ENCODE results near the gene ATP11A.

ATP11A gene

GRCh38 chr13:112722433-112723263 lies 32.8 kb downstream of the ATP11A start:
- no peak overlapping the region for H3K4me3 ChIP-seq (ENCODE audit: low read depth, low read length)
- in situ Hi-C loops (cut with HindIII; ENCODE audit: low sequenced_read_pairs), result no loop called here
- DNase-seq (ENCODE audit: low read depth, low spot score), result peak; percentile 64
- TF ChIP-seq, protein P1, sequence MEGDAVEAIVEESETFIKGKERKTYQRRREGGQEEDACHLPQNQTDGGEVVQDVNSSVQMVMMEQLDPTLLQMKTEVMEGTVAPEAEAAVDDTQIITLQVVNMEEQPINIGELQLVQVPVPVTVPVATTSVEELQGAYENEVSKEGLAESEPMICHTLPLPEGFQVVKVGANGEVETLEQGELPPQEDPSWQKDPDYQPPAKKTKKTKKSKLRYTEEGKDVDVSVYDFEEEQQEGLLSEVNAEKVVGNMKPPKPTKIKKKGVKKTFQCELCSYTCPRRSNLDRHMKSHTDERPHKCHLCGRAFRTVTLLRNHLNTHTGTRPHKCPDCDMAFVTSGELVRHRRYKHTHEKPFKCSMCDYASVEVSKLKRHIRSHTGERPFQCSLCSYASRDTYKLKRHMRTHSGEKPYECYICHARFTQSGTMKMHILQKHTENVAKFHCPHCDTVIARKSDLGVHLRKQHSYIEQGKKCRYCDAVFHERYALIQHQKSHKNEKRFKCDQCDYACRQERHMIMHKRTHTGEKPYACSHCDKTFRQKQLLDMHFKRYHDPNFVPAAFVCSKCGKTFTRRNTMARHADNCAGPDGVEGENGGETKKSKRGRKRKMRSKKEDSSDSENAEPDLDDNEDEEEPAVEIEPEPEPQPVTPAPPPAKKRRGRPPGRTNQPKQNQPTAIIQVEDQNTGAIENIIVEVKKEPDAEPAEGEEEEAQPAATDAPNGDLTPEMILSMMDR (IDR thresholded peaks at IDR 0.05; ENCODE audit: low read depth, low read length), result no peak

DNA sequence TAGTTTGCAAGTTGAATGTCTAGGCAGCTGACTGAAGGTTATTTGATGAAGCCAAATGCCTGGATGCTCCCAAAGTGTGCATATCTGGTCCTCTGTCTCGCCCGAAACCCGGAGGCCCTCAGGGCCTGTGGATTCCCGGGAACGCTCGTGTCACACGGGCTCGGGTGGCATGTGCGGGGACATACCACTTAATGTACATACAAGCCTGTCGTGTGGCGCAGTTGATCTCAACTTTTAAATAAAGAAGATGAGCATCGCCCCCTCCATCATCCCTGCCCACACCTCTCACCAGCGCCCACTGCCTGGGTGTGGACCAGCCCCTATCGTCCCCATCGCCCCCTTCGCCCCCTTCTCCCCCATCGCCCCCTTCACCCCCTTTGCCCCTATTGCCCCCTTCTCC lies 33.9 kb downstream of the ATP11A start:
- no peak overlapping the region for H3K4me3 ChIP-seq (ENCODE audit: low read depth, low read length)
- DNase-seq (ENCODE audit: low read depth, low spot score), result no peak
- in situ Hi-C loops (cut with HindIII; ENCODE audit: low sequenced_read_pairs), result no loop called here
- TF ChIP-seq, protein P1 (IDR thresholded peaks at IDR 0.05; ENCODE audit: low read depth, low read length), result no peak

DNA sequence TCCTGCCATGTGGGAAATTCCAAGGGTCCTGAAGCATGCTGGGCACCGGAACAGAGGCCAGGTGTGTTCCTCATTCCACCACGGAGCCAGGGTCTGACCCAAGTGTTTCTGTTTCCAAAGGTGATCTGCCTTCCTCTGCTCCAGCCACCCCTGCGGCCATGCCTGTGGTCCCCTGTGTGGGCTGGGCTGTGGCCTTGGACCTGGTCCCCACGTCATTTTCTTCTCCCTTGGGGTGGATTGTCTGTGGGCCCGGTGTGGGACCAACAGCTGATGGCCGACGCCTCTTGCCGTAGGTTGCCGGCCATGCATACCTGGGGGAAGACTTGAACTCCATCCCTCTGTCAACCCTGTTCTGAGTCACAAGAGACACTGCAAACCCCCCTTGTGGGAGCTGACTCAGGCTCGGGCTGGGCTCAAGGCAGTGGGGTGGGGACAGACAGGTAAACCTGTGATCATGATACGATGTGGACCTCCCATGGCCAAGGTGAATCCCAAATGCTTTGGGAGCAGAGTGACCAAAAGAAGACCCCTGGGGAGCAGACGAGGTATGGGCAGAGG lies 35.0 kb downstream of the ATP11A start:
- in situ Hi-C loops (cut with HindIII; ENCODE audit: low sequenced_read_pairs), result no loop called here
- TF ChIP-seq, protein P1 (IDR thresholded peaks at IDR 0.05; ENCODE audit: low read depth, low read length), result no peak
- no peak overlapping the region for H3K4me3 ChIP-seq (ENCODE audit: low read depth, low read length)
- DNase-seq (ENCODE audit: low read depth, low spot score), result no peak

DNA sequence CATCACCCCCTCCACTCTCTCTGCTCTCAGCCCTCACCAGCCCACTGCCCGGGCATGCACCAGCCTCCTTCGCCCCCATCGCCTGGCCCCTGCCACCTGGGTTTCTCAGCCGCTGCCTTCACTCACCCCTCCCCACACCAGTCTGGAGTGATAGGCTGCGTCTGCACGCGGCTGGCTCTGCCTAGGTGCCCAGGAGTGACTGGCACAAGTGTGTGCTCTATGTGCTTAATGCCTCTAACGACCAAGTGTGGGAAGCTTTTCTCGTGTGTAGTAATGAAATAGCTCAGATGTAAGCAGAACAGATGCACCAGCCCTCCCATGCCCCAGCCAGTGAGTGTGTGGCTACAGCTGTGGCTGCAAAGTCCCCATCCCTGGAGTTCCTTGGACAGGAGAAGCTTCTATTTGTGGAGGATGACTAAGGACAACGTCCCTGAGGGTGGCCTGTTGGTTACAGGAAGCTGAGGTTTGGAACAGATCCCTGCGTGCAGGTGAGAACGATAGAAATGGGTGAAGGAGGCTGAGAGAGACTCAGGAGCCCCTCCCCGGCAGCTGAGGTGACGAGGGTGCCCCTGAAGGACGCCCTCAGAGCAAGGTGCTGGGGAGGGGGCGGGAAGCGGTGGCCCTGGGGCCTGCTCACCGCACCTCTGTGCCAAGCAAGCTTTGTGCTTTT lies 35.6 kb downstream of the ATP11A start:
- in situ Hi-C loops (cut with HindIII; ENCODE audit: low sequenced_read_pairs), result no loop called here
- TF ChIP-seq, protein P1 (IDR thresholded peaks at IDR 0.05; ENCODE audit: low read depth, low read length), result no peak
- DNase-seq (ENCODE audit: low read depth, low spot score), result no peak
- H3K4me3 ChIP-seq (ENCODE audit: low read depth, low read length), result no peak overlapping the region

DNA sequence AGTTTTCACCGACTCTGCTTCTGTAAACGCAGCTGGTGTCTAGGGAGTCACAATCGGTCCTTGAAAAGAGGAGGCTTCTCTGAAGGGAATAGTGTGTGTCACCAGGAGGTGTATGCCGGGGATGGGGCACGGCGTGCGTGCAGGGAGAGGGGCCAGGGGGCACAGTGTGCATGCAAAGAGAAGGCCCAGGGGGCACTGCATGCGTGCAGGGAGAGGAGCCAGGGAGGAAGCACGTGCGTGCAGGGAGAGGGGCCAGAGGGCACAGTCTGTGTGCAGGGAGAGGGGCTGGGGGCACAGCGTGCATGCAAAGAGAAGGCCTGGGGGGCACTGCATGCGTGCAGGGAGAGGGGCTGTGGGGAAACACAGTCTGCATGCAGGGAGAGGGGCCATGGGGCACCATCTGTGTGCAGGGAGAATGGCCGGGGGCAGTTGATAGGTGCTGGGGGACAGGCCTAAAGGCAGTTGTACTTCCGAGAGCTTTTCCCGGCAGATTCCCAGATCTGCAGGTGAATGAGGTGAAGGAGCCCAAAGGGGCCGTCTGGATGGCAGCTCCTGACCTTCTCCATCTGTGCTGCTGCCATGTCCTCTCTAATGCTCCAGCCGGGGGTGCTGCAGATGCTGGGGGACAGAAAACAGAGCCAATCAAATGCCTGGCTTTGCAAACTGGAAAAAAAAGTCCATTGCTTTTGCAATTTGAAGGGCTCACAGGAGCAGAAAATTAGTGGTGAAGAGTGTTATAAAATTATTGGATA lies 36.4 kb downstream of the ATP11A start:
- TF ChIP-seq, protein P1 (IDR thresholded peaks at IDR 0.05; ENCODE audit: low read depth, low read length), result no peak
- H3K4me3 ChIP-seq (ENCODE audit: low read depth, low read length), result no peak overlapping the region
- no peak for DNase-seq (ENCODE audit: low read depth, low spot score)
- in situ Hi-C loops (cut with HindIII; ENCODE audit: low sequenced_read_pairs), result no loop called here

DNA sequence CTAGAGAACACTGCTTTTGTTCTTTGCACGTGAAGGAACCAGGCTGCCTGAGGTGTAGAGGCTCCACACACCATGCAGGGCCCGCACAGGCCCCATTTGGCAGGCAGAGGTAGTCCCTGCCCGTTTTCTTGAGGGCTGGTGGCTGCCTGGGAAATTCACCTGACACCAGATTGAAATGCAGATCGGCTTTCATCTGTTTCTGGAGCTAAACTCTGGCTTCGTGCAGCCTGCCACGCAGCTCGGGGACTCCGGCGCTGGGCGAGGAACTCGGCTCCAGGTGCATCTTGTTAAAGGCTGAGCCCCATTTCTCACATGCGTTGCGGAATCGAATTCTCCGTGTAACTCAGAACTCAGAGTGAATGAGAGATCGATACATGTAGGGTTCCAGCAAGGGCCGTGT lies 37.7 kb downstream of the ATP11A start:
- in situ Hi-C loops (cut with HindIII; ENCODE audit: low sequenced_read_pairs), result no loop called here
- DNase-seq (ENCODE audit: low read depth, low spot score), result no peak
- no peak overlapping the region for H3K4me3 ChIP-seq (ENCODE audit: low read depth, low read length)
- TF ChIP-seq, protein P1 (IDR thresholded peaks at IDR 0.05; ENCODE audit: low read depth, low read length), result no peak

Measured in astrocyte of the spinal cord (primary cell).